HepG2 (cell line): ENCODE measurements around the gene ATG2B. TPM values are rescaled to one million over a fixed set of nuclear protein-coding genes. Genes with fewer than 3 reads are reported as not detected.
A peak's percentile ranks its signal among the peaks of the same experiment; 100 is the strongest.

Source experiments
- ATAC-seq: fragments of 200-7000 bp; cut with Tn5 transposase; 3 replicates; pipeline ENCODE4 v1.9.1; 2020; ENCODE audit warnings: mild to moderate bottlenecking, moderate library complexity
- BruUV-seq: library from RNA; stranded (reverse); fragments of 400-500 nt; replicated peaks from 2 replicates; lab custom pipeline; 2021; lab: Mats Ljungman, UMichigan
- CTCF ChIA-PET: fragments of 300-600 bp; formaldehyde crosslinking; extraction: SDS; loops from one replicate; lab custom pipeline; 2021; ENCODE audit warnings: low total read pairs, inconsistent platforms, low intra/inter-chr PET ratio; lab: Yijun Ruan, JAX
- POLR2A ChIA-PET: fragments of 350-600 bp; sonication (Branson Sonifier 250); formaldehyde crosslinking; loops from one replicate; lab custom pipeline; 2020; ENCODE audit warnings: antibody characterized with exemption, inconsistent platforms; lab: Yijun Ruan, JAX
- DNase-seq: peaks from one replicate; pipeline ENCODE4 v3.0.0-alpha.2; 2015; ENCODE audit warnings: low spot score
- FAIRE-seq: peaks from 3 replicates; lab custom pipeline; 2011; peaks lifted over from hg19 to GRCh38; lab: Jason Lieb, UNC
- H2AFZ ChIP-seq: one replicate; pipeline ENCODE4 v1.6.1; 2011; ENCODE audit warnings: low read length, inconsistent platforms
- H3K27ac ChIP-seq: fragments of 300-600 bp; 3 replicates; pipeline ENCODE4 v1.8.0; 2011; ENCODE audit warnings: mixed run types, mild to moderate bottlenecking, mixed read lengths, low read length, inconsistent platforms; ENCODE audit not compliant: insufficient read depth; ENCODE audit errors: extremely low read length
- H3K27me3 ChIP-seq, 2 experiments: fragments of 200-600 bp in 1 of 2; 2 replicates in 1 of 2; 3 replicates in 1 of 2; pipeline versions ENCODE4 v1.6.0 to v1.8.0; 2011; ENCODE audit warnings: low read length in 2 of 2, mild to moderate bottlenecking in 2 of 2, moderate library complexity in 2 of 2, inconsistent platforms in 1 of 2; ENCODE audit not compliant: insufficient read depth in 2 of 2, control insufficient read depth in 1 of 2
- H3K36me3 ChIP-seq, 2 experiments: fragments of 200-600 bp in 1 of 2; replicated peaks in 1 of 2; 2 replicates in 1 of 2; 3 replicates in 1 of 2; pipeline versions ENCODE4 v1.5.1 to v1.8.0; 2011; ENCODE audit warnings: low read length in 2 of 2, inconsistent platforms in 1 of 2; ENCODE audit not compliant: insufficient read depth in 2 of 2, control insufficient read depth in 1 of 2
- H3K4me1 ChIP-seq: 2 replicates; pipeline ENCODE4 v1.5.1; 2012; ENCODE audit warnings: low read length, inconsistent platforms; ENCODE audit not compliant: insufficient read depth
- H3K4me2 ChIP-seq: 2 replicates; pipeline ENCODE4 v1.6.0; 2011; ENCODE audit warnings: low read depth, low read length, inconsistent platforms
- H3K4me3 ChIP-seq, 3 experiments: fragments of 200-600 bp in 1 of 3; sonication (generic), shearing (Covaris generic) in 1 of 3; replicated peaks in 1 of 3; 2 replicates each; pipeline ENCODE4 v1.5.1; 2011 to 2016; ENCODE audit warnings: low read length in 3 of 3, inconsistent platforms in 2 of 3, low read depth in 2 of 3, mild to moderate bottlenecking in 2 of 3, control low read depth in 1 of 3, mixed read lengths in 1 of 3; ENCODE audit not compliant: insufficient read depth in 1 of 3
- H3K79me2 ChIP-seq: one replicate; pipeline ENCODE4 v1.6.1; 2011; ENCODE audit warnings: low read length, inconsistent platforms; ENCODE audit not compliant: insufficient read depth
- H3K9ac ChIP-seq: 2 replicates; pipeline ENCODE4 v1.6.0; 2011; ENCODE audit warnings: mild to moderate bottlenecking, low read depth, low read length, inconsistent platforms; ENCODE audit not compliant: insufficient read depth
- H3K9me3 ChIP-seq: 2 replicates; pipeline ENCODE4 v1.5.1; 2012; ENCODE audit warnings: mild to moderate bottlenecking, low read length
- H4K20me1 ChIP-seq: 2 replicates; pipeline ENCODE4 v1.6.0; 2011; ENCODE audit warnings: inconsistent platforms, mild to moderate bottlenecking, low read length, moderate library complexity; ENCODE audit not compliant: insufficient read depth
- ARID2 ChIP-seq: sonication (generic); formaldehyde crosslinking; IDR thresholded peaks from 2 replicates; pipeline ENCODE4 v1.8.1; 2022; ENCODE audit warnings: mild to moderate bottlenecking, missing genetic modification reagents, borderline replicate concordance
- ATF3 ChIP-seq: sonication (generic); formaldehyde crosslinking; IDR thresholded peaks from 2 replicates; pipeline ENCODE4 v1.4.0; 2020; ENCODE audit warnings: missing genetic modification reagents
- DPF2 ChIP-seq: sonication (generic); formaldehyde crosslinking; IDR thresholded peaks from 2 replicates; pipeline ENCODE4 v1.4.0; 2020; ENCODE audit warnings: mild to moderate bottlenecking, low read depth, missing genetic modification reagents, borderline replicate concordance
- EZH2 ChIP-seq: conservative IDR thresholded peaks from 2 replicates; pipeline ENCODE4 v1.6.1; 2012; ENCODE audit warnings: mild to moderate bottlenecking, low read depth, low read length, moderate library complexity
- FIP1L1 ChIP-seq: fragments of 200-400 bp; formaldehyde crosslinking; IDR thresholded peaks from 2 replicates; pipeline ENCODE4 v1.6.1; 2018; ENCODE audit warnings: low read depth, mild to moderate bottlenecking, low read length, moderate library complexity, borderline replicate concordance; ENCODE audit not compliant: insufficient read depth
- HOXA5 ChIP-seq: sonication (generic); formaldehyde crosslinking; IDR thresholded peaks from 2 replicates; pipeline ENCODE4 v1.4.0; 2020; ENCODE audit warnings: missing genetic modification reagents
- MTA1 ChIP-seq: sonication (generic); formaldehyde crosslinking; IDR thresholded peaks from 2 replicates; pipeline ENCODE4 v1.4.0; 2020; ENCODE audit warnings: missing genetic modification reagents, mild to moderate bottlenecking, borderline replicate concordance
- RBAK ChIP-seq: sonication (generic); formaldehyde crosslinking; IDR thresholded peaks from 2 replicates; pipeline ENCODE4 v1.5.1; 2020; ENCODE audit warnings: mild to moderate bottlenecking, missing genetic modification reagents
- RBM22 ChIP-seq: fragments of 200-400 bp; formaldehyde crosslinking; optimal IDR thresholded peaks from 2 replicates; pipeline ENCODE3; 2017; ENCODE audit warnings: mild to moderate bottlenecking, low read length, moderate library complexity
- ZBTB1 ChIP-seq: sonication (generic); formaldehyde crosslinking; IDR thresholded peaks from 2 replicates; pipeline ENCODE4 v1.4.0; 2020; ENCODE audit warnings: missing genetic modification reagents, borderline replicate concordance
- ZFY ChIP-seq: sonication (generic); formaldehyde crosslinking; IDR thresholded peaks from 2 replicates; pipeline ENCODE4 v1.4.0; 2020; ENCODE audit warnings: missing genetic modification reagents
- ZNF24 ChIP-seq: fragments of 450-650 bp; IDR thresholded peaks from 2 replicates; pipeline ENCODE4 v1.6.1; 2017; ENCODE audit warnings: antibody characterized with exemption, mild to moderate bottlenecking
- ZSCAN29 ChIP-seq: sonication (generic); formaldehyde crosslinking; conservative IDR thresholded peaks from 2 replicates; pipeline ENCODE4 v1.4.0; 2020; ENCODE audit warnings: mild to moderate bottlenecking, missing genetic modification reagents
- WGBS: methylation state at CpG from one replicate; pipeline ENCODE4 v1.1.6; 2017; ENCODE audit warnings: low lambda C conversion rate; 5-methylcytosine and 5-hydroxymethylcytosine counted together
- in situ Hi-C: cut with HindIII; loops from 2 replicates; pipeline ENCODE4 v1.10.0; 2017; ENCODE audit warnings: low pct_unique_long_range_greater_than_20kb; ENCODE audit not compliant: extremely low pct_ligation_motif_present
- intact Hi-C: fragments of 100-400 bp; cut with micrococcal nuclease; formaldehyde crosslinking; loops from one replicate; pipeline ENCODE4 v1.10.0; 2022; ENCODE audit not compliant: unreplicated experiment
- polyA plus RNA-seq, 8 experiments: library from polyadenylated mRNA; depleted of rRNA in 3 of 8; stranded (reverse) in 7 of 8; unstranded in 1 of 8; fragments of >200 nt; fragmentation: Illumina TruSeq in 4 of 8; extraction: Trizol in 4 of 8; gene quantifications; 2 replicates each; pipeline versions ENCODE4 v1.2.1 to v1.2.3, GENCODE V29; 2011 to 2016; ENCODE audit warnings: low read depth in 4 of 8, missing spikeins in 1 of 8, mixed read lengths in 1 of 8; ENCODE audit not compliant: insufficient read depth in 1 of 8
- total RNA-seq, 5 experiments: library from RNA; depleted of rRNA; stranded (reverse); fragments of >200 nt; fragmentation: Illumina TruSeq; extraction: Trizol; gene quantifications; 2 replicates each; pipeline ENCODE4 v1.2.3, GENCODE V29; 2016; ENCODE audit warnings: low read depth in 1 of 5

Gene ATG2B
- total and polyA plus RNA-seq, 2 of the 13 experiments (the other 11 are each of a cell fraction or from before 2014, with no cell fraction given), result 7.4 to 7.5 TPM

GRCh38 chr14:96364962-96365361, 1.8 kb upstream of the ATG2B start:
- Histone ChIP-seq H3K79me2 (peaks cover 60% of the 10 kb centered on the region), H3K27me3 (no peaks in the 10 kb centered on the region; a peak in 1 of 5 replicates), H2AFZ (no peak overlapping the region), H4K20me1 (no peaks in the 10 kb centered on the region), H3K4me2 (peak overlapping the region; percentile 87), H3K4me3 (peak overlapping the region; percentile 91 to 98 (median 92); a peak in 3 of 6 replicates), H3K9ac (no peak overlapping the region), H3K4me1 (peaks cover 45% of the 10 kb centered on the region), H3K36me3 (no peaks in the 10 kb centered on the region), H3K9me3 (no peaks in the 10 kb centered on the region), H3K27ac (no peak overlapping the region)
- WGBS, result 68% methylated on average over 1 of the region's 1 CpG
- intact Hi-C loops, result loop anchor here (5.0 kb wide), 1 partner anchor 137 kb away; the partner anchor contains the start of gene PAPOLA
- ChIA-PET POLR2A (no interaction called here), CTCF (no interaction called here)
- BruUV-seq, result no TSS peak
- FAIRE-seq, result no peak
- TF ChIP-seq MTA1 (CRISPR knock-in tag) (no peak), ZSCAN29 (no peak), EZH2 (no peak), RBM22 (no peak), DPF2 (CRISPR knock-in tag) (no peak), ZFY (CRISPR knock-in tag) (no peak), RBAK (CRISPR knock-in tag) (no peak), ZNF24 (no peak), ARID2 (CRISPR knock-in tag) (no peak), FIP1L1 (no peak), ZBTB1 (CRISPR knock-in tag) (no peak), ATF3 (CRISPR knock-in tag) (no peak), HOXA5 (CRISPR knock-in tag) (no peak)
- no peak for ATAC-seq
- in situ Hi-C loops, result no loop called here
- DNase-seq, result no peak
